IMR-90 (cell line): Measurements from ENCODE around the gene PIP5K1B.

Experiments
- BHLHE40 ChIP-seq: fragments of 150-350 bp; IDR thresholded peaks from 2 replicates; pipeline ENCODE4 v1.6.1; 2016; ENCODE audit warnings: mild to moderate bottlenecking, low read depth, low read length
- CEBPB ChIP-seq: IDR thresholded peaks from 2 replicates; pipeline ENCODE4 v1.6.1; 2012; ENCODE audit warnings: low read depth, low read length, improper control_type of control experiment
- CTCF ChIP-seq: conservative IDR thresholded peaks from 2 replicates; pipeline ENCODE4 v1.5.1; 2012; ENCODE audit warnings: mild to moderate bottlenecking, low read depth, low read length, improper control_type of control experiment
- ELK1 ChIP-seq: fragments of 150-350 bp; IDR thresholded peaks from 2 replicates; pipeline ENCODE4 v1.6.1; 2016; ENCODE audit warnings: low read depth, mild to moderate bottlenecking, low read length, moderate library complexity, borderline replicate concordance
- MAFK ChIP-seq: IDR thresholded peaks from 2 replicates; pipeline ENCODE4 v1.6.1; 2012; ENCODE audit warnings: low read depth, low read length, improper control_type of control experiment
- MAZ ChIP-seq: IDR thresholded peaks from 2 replicates; pipeline ENCODE4 v1.6.1; 2012; ENCODE audit warnings: low read depth, mild to moderate bottlenecking, low read length, improper control_type of control experiment, moderate library complexity, borderline replicate concordance
- MXI1 ChIP-seq: IDR thresholded peaks from 2 replicates; pipeline ENCODE4 v1.6.1; 2012; ENCODE audit warnings: low read depth, mild to moderate bottlenecking, low read length, moderate library complexity, borderline replicate concordance
- POLR2A ChIP-seq: IDR thresholded peaks from 2 replicates; pipeline ENCODE4 v1.6.1; 2012; ENCODE audit warnings: mild to moderate bottlenecking, low read depth, low read length
- RAD21 ChIP-seq: IDR thresholded peaks from 2 replicates; pipeline ENCODE4 v1.6.1; 2012; ENCODE audit warnings: low read length, improper control_type of control experiment
- RCOR1 ChIP-seq: IDR thresholded peaks from 2 replicates; pipeline ENCODE4 v1.6.1; 2012; ENCODE audit warnings: mild to moderate bottlenecking, low read length, improper control_type of control experiment; ENCODE audit not compliant: insufficient replicate concordance
- RFX5 ChIP-seq: IDR thresholded peaks from 2 replicates; pipeline ENCODE4 v1.8.0; 2012; ENCODE audit warnings: low read depth, mild to moderate bottlenecking, low read length, moderate library complexity
- SMC3 ChIP-seq: fragments of 150-350 bp; IDR thresholded peaks from 2 replicates; pipeline ENCODE4 v1.6.1; 2016; ENCODE audit warnings: low read depth, mild to moderate bottlenecking, antibody characterized with exemption, low read length, moderate library complexity
- USF2 ChIP-seq: fragments of 150-350 bp; IDR thresholded peaks from 2 replicates; pipeline ENCODE4 v1.6.1; 2017; ENCODE audit warnings: mild to moderate bottlenecking, antibody characterized with exemption, low read length, low read depth

- TF ChIP-seq CTCF (no peak), RAD21 (no peak), POLR2A (no peak), USF2 (no peak), MAZ (no peak), SMC3 (no peak), ELK1 (no peak), CEBPB (no peak), BHLHE40 (no peak), RCOR1 (no peak), RFX5 (no peak), MAFK (no peak), MXI1 (no peak)
Measured at GRCh38 chr9:68664036-68664435, 41.0 kb upstream of the PIP5K1B start.
